NOMO-1 treated with DMSO at 0.1 percent for 48 hours (cell line): ENCODE results near the gene FBXL20.
"Not testable (repeated sequence)": the region's sequence is repeated elsewhere in the genome, so short reads cannot be mapped to it uniquely, and the experiment has no call there.

Experiments
- DNase-seq: peaks from one replicate; lab custom pipeline; 2025; ENCODE audit not compliant: unreplicated experiment; lab: John Stamatoyannopoulos, UW

The FBXL20 gene

DNA sequence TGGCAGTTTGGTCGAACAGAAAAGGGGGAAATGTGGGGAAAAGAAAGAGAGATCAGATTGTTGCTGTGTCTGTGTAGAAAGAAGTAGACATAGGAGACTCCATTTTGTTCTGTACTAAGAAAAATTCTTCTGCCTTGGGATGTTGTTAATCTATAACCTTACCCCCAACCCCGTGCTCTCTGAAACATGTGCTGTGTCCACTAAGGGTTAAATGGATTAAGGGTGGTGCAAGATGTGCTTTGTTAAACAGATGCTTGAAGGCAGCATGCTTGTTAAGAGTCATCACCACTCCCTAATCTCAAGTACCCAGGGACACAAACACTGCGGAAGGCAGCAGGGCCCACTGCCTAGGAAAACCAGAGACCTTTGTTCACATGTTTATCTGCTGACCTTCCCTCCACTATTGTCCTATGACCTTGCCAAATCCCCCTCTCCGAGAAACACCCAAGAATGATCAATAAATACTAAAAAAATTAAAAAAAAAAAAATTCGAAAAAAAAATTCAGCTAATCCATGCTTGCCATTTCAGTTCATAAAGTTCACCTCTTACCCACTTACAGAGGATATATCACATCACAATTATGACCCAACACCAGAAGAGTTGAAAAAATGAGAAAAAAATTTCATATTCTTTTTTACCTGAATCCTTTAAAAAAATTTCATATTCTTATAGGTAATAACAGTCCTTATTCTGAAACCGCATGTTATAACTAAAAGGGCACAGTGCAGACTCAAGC is 67.2 kb downstream of the FBXL20 start:
- not testable (repeated sequence) for DNase-seq

DNA sequence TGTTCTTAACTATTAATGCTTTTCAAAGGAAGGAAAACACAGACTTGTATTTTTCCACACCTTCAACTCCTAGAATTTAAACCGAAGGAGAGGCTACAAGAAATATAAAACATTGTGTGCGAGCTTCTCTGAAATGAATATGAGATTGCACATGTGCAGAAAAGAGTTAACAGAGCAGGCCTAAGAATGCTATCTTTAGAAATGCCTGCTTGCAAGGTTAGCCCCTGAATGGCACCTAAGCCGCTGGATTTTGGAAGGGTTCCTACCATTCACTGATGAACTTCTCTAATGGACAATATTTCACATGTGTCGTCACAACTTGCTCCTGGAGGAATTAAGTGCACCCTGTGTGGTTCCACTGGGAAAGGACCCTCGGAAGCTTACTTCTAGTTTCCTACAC is 69.3 kb downstream of the FBXL20 start:
- no peak for DNase-seq

DNA sequence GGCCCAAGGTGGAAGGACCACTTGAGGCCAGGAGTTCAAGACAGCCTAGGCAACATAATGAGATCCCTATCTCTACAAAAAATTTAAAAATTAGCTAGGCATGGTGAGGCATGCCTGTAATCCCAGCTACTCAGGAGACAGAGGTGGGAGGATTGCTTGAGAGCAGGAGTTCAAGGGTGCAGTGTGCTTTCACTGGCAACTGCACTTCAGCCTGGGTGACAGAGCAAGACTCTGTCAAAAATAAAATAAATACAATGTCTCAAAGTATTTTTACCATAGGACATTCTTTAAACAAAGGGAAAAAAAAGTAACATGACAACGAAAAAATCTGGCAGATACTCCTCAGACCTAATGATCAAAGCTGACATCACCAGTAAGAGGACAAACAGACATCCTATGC is 72.6 kb downstream of the FBXL20 start:
- DNase-seq = no peak

DNA sequence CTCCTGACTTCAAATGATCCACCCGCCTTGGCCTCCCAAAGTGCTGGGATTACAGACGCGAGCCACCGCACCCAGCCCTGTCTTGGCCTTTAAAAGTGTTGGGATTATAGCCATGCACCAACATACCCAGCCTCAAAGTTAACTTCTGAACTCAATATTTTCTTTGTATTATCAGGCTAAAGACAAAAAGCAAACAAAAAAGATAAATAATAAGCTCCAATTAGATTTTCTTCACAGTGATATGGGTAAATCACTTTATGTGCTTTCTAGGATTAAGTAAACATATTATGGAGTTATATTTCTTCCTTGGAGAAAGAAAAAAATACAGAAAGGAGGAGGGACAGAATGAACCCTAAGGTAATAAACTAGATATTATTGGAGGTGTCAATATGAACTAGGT is 74.3 kb downstream of the FBXL20 start:
- no peak for DNase-seq

DNA sequence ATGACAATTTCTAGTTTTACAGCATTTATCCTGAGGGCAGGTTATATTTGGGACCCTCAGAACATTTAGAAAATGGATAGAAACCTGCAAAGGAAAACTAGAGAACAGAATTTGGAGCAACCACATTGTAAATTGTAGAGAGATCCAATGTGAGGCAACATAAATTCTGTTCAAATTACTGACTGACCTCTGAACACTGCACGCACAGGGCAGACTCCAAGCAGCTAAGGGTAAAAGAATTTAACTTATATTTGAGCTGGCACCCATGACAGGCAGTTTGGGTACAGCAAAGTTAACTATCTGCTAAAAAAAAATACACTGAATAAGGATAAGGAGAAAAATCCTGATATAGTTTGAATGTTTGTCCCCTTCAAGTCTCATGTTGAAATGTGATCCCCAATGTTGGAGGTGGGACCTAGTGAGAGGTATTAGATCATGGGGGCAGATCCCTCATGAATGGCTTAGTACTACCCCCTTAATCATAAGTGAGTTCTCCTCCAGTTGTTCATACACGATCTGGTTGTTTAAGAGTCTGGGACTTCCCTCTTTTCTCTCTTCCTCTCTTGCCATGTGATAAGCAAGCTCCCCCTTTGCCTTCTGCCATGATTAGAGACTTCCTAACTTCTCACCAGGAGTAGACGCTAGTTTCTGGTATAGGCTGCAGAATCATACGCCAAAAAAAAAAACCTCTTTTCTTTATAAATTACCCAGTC is 75.7 kb downstream of the FBXL20 start:
- DNase-seq = peak; percentile 84

DNA sequence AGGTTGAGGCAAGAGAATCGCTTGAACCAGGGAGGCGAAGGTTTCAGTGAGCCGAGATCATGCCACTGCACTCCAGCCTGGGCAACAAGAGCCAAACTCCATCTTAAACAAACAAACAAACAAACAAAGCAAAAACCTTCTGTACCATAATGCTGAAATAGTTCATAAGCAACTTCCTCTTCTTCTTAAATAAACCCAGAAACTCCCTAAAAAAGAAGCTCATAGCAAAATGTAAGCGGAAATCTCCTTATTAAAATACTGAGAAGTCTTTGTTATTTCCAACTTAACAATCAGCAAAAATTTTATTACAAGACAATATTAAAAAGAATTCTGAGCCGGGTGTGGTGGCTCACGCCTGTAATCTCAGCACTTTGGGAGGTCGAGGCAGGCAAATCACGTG is 82.8 kb downstream of the FBXL20 start:
- DNase-seq = peak; percentile 9

DNA sequence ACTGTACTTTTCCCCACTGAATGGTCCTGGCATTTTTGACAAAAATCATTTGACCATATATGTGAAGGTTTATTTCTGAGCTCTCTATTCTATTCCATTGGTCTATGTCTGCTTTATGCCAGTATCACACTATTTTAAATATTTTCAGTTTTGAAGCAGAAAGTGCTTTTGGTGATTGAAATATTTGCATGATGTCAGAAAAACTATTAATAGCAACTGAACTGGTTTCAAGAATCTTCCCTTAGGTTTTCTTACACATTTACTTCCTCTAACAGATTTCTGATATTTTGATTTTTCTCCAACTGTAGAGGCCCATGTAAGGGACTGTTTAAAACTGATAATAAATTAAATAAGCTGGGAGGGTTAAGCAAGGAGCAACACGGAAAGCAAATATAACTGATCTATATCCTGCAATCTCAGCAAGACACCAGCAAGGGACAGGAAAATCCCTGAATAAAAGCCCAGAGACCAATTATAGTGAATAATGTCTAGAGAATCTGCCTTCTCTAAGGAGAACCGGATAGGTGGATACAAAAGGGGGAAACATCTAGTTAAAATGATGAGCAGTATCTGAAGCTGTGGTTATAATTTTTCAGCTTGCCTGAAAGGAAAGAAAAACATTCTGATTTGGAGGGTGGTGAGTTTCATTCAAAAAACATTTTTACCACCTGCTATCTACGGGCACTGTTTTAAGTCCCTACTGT is 94.8 kb downstream of the FBXL20 start:
- peak; percentile 31 for DNase-seq

DNA sequence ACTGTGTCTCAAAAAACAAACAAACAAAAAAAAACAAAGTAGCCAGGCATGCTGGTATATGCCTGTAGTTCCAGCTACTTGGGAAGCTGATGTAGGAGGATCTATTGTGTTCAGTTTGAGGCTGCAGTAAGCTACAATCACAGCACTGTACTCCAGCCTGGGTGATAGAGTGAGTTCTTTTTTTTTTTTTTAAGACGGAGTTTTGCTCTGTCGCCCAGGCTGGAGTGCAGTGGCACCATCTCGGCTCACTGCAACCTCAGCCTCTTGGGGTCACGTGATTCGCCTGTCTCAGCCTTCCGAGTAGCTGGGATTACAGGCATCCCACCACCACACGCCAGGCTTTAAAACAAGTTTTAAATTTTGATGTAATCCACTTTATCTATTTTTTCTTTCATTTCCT is 95.4 kb downstream of the FBXL20 start:
- no peak for DNase-seq

DNA sequence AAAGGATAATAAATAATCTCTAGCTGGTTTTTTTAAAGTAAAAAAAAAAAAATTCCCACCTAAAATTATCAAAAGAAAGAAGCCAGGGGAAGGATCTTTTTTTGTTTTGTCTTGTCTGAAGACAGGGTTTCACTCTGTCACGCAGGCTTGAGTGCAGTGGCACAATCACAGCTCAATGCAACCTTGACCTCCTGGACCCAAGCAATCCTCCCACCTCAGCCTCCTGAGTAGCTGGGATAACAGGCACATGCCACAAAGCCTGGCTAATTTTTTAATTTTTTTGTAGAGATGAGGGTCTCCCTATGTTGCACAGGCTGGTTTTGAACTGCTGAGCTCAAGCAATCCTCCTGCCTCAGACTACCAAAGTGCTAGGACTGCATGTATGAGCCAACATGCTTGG is 97.2 kb downstream of the FBXL20 start:
- no peak for DNase-seq

DNA sequence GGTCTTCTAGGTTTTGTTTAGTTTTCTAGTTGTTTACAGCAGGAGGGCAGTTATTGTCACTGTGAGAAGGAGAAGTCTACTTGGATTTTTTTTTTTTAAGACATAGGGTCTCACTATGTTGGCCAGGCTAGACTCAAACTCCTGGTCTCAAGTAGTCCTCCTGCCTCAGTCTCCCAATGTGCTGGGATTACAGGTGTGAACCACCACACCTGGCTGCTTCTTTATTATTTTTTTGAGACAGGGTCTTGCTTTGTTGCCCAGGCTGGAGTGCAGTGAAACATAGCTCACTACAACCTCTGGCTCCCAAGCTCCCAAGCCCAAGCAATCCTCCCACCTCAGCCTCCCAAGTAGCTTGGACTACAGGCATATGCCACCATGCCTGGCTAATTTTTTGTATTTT is 107.4 kb downstream of the FBXL20 start:
- no peak for DNase-seq

DNA sequence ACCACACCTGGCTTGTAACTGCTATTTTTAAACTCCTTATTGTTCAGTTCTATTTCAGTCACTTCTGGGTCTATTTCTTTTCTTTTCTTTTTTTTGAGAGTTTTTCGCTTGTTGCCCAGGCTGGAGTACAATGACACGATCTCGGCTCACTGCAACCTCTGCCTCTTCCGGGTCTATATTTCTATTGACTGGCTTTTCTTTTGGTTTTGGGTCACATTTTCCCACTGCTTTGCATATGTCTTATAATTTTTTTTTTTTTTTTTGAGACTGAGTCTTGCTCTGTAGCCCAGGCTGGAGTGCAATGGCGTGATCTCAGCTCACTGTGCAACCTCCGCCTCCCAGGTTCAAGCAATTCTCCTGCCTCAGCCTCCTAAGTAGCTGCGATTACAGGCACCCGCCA is 108.9 kb downstream of the FBXL20 start:
- not testable (repeated sequence) for DNase-seq

DNA sequence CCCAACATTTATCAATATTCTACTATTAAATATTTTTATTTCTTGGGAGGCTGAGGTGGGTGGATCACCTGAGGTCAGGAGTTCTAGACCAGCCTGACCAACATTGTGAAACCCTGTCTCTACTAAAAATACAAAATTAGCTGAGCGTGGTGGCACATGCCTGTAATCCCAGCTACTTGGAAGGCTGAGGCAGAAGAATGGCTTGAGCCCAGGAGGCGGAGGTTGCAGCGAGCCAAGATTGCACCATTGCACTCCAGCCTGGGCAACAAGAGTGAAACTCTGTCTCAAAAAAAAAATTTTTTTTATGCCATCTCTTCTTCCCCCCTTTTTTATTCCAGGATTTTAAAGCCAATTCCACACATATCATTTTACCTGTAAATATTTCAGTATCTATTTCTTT is 114.9 kb downstream of the FBXL20 start:
- DNase-seq = not testable (repeated sequence)

DNA sequence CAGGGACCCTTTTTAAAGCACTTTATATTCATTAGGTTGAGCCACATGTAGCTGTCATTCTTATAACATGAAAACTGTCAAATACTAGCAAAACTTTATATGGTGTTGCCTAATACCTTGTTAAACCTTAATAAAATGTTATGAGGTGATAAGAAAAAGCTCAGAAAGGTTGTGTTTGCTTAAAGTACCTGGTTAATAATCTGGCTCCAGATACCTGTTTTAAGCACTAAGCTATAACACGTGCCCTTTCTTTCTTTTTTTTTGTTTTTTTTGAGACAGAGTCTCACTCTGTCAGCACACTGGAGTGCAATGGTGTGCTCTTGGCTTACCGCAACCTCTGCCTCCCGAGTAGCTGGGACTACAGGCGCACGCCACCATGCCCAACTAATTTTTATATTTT is 116.7 kb downstream of the FBXL20 start:
- no peak for DNase-seq

DNA sequence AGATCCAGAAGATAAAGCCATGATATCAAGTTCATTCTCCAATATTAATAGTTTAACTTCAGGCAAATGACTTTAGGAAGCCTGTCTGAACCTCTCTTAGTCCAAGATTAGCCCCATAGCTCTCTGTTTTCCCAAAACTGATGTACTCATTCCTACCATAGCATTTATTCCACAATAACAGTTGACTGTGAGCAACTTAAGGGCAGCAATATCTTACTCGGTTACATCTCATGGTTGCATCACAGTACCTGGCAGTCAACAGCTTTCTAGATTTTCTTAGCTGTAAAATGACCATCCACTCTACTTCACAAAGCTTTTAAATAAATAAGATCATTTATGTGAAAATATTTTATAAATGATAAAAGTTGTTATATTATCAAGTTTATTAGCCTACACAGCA is 117.5 kb downstream of the FBXL20 start:
- no peak for DNase-seq

DNA sequence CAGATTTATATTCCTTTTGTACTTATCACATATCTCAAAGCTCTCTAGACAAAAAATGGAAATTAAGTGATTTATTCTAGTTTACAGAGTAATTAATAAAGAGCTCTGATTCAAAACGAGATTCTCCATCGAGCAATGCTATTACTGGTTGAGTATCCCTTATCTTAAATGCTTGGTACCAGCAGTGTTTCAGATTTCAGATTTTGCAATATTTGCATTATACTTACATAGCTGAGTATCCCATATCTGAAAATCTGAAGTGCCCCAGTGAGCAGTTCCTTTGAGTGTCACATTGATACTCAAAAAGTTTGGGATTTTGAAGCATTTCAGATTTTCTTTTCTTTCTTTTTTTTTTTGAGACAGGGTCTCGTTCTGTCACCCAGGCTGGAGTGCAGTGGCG is 118.3 kb downstream of the FBXL20 start:
- no peak for DNase-seq

DNA sequence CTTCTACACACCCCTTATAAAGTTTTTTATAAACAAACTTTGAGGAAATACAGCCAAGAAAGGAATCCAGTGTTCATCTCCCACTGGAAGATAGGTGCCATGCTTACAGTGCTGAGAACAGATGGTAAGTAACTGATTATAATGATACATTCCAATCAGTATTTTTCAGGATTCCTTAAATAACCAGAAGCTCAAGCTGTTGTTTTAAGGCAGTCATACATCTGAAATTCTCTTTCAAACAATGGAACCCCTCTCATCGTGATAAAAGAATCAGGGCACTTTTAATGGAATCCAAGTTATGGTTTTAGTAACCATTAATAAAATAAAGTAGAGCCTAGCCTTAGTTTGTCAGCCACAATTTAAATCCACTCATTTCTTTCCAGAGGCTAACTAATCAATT is 119.6 kb downstream of the FBXL20 start:
- DNase-seq = no peak

DNA sequence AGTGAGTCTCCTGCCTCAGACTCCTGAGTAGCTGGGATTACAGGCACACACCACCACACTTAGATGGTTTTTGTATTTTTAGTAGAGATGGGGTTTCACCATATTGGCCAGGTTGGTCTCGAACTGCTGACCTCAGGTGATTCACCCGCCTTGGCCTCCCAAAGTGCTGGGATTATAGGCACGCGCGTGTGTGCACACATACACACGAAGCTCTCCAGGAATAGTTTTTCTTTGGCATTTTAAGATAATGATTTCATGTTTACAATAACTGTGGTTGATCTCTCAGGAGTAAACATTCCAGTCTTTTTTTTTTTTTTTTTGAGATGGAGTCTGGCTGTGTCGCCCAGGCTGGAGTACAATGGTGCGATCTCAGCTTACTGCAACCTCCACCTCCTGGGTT is 123.2 kb downstream of the FBXL20 start:
- DNase-seq = not testable (repeated sequence)

DNA sequence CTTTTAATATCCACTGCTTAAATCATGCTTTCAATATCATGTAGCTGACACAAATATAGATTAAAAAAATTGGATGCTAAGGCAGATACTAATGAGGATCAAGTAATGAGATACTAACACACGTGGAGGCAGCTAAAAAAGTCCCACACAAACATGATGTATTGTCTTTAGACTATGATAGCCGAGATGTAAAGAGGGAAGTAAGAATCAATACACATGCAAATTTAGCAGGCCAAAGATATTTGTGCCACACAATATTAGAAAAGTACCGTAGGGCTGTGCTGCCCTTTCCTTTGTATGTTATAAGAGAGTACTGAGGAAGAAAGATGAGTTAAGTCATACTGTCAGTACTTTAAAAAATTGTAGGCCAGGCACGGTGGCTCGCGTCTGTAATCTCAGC is 124.3 kb downstream of the FBXL20 start:
- DNase-seq = no peak

DNA sequence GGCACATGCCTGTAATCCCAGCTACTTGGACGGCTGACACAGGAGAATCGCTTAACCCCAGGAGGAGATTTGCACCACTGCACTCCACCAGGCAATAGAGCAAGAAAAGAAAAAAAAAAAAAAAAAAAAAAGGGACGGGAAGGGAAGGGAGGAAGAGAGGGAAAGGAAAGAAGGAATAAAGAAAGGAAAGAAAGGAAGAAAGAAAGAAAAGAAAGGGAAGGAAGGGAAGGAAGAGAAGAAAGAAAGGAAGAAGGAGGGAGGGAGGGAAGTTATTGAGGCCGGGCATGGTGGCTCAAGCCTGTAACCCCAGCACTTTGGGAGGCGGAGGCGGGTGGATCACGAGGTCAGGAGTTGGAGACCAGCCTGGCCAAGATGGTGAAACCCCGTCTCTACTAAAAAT is 125.3 kb downstream of the FBXL20 start:
- DNase-seq = no peak

DNA sequence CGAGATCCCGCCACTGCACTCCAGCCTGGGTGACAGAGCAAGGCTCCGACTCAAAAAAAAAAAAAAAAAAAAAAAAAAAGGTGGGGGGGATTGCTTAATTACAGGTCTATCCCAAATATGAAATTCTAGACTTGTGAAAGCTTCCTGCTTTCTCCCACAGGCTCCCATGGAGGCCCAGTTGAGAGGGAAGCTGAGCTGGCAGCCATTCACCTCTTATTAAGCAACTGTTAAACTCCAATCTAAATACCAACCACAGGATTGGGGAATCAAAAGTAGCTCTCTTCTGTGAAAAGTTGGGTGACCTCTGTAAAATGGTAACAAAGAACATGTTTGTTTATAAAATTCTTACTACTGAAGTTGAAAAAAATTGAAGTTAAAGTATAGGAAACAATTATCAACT is 129.9 kb downstream of the FBXL20 start:
- peak; percentile 27 for DNase-seq

DNA sequence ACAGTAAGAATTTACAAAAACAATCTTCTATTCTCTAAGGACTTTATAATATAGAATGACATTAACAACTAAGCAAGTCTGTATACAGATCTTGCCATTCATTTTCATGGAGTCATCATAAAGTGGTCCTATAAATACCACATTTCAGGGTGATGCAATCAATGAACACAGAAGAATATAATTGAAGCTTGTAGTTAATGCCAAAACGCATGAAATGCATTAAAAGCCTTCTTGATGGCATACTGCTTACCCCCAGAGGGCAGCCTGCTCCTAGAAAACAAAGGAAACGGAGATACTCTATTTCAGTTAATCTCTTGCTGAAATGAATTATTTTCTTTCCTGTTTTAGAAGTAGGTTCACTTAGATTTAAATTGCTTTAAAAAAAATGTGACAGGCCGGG is 130.5 kb downstream of the FBXL20 start:
- DNase-seq = peak; percentile 78

DNA sequence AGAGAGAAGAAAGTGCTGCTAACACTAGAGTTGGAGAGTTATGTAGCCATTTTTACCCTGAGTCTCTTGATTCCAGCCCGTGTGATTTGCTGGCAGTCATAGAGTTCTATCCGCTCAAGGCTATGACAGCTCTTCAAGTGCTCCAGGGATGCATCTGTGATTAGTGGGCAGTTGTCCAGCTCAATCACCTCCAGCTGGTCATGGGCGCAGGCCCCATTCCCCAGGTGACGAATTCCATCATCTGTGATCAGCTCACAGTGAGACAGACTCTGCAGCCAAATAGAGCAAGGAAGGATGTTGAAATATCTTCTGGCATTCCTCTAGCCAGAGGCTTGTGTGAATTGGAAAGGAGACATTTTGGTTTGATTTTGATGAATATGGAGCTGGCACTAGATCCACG is 137.3 kb downstream of the FBXL20 start:
- DNase-seq = no peak
